GM20000 (cell line): Measurements from ENCODE around the gene HPCAL1.

Experiments
- DNase-seq: peaks from one replicate; pipeline ENCODE4 v3.0.0; 2012; ENCODE audit warnings: low spot score
- CTCF ChIP-seq: IDR thresholded peaks from 2 replicates; pipeline ENCODE4 v1.5.1; 2012; ENCODE audit warnings: mild to moderate bottlenecking, control low read depth; ENCODE audit errors: extremely low read depth, missing control alignments

Gene HPCAL1

GRCh38 chr2:10271509-10271908, 31.2 kb upstream of the HPCAL1 start:
- DNase-seq: no peak
- TF ChIP-seq CTCF: no peak

- no peak for DNase-seq
- no peak for TF ChIP-seq CTCF
Measured at GRCh38 chr2:10271946-10272345, 30.8 kb upstream of the HPCAL1 start.

- no peak for DNase-seq
- no peak for TF ChIP-seq CTCF
Measured at GRCh38 chr2:10272464-10272863, 30.2 kb upstream of the HPCAL1 start.

GRCh38 chr2:10273215-10274175, 29.2 kb upstream of the HPCAL1 start:
- no peak for DNase-seq
- no peak for TF ChIP-seq CTCF

- no peak for TF ChIP-seq CTCF
Measured at GRCh38 chr2:10274376-10274775, 28.3 kb upstream of the HPCAL1 start.

GRCh38 chr2:10274983-10275802, 27.5 kb upstream of the HPCAL1 start:
- no peak for DNase-seq
- no peak for TF ChIP-seq CTCF

More at GRCh38 chr2:10274376-10274775, 28.3 kb upstream of the HPCAL1 start:
- no peak for DNase-seq
